Measurements from ENCODE around the gene GRIK3. TPM values are rescaled to one million over a fixed set of nuclear protein-coding genes. Genes with fewer than 3 reads are reported as not detected.

The GRIK3 gene
- total RNA-seq, 2 experiments from 2014 or later: not detected

- H3K4me3 Mint-ChIP-seq: no peak overlapping the region
- no peaks in the 10 kb centered on the region for H3K4me1 Mint-ChIP-seq
- ATAC-seq (no peak), DNase-seq (no peak)
- H3K27me3 Mint-ChIP-seq: peaks cover 13% of the 10 kb centered on the region
- H3K36me3 Mint-ChIP-seq: no peaks in the 10 kb centered on the region
- CTCF ChIA-PET: no interaction called here
- no peak overlapping the region for H3K27ac Mint-ChIP-seq
- H3K9me3 Mint-ChIP-seq (ENCODE audit: low read depth): no peaks in the 10 kb centered on the region
These were observed 246.9 kb downstream of the GRIK3 start for GRCh38 chr1:36787312-36787913.

GRCh38 chr1:36786425-36786824 is 247.9 kb downstream of the GRIK3 start:
- peaks cover 13% of the 10 kb centered on the region for H3K27me3 Mint-ChIP-seq
- CTCF ChIA-PET: no interaction called here
- H3K9me3 Mint-ChIP-seq (ENCODE audit: low read depth): no peaks in the 10 kb centered on the region
- no peak for ATAC-seq
- no peak overlapping the region for H3K27ac Mint-ChIP-seq
- H3K4me3 Mint-ChIP-seq: no peak overlapping the region
- no peaks in the 10 kb centered on the region for H3K4me1 Mint-ChIP-seq
- no peak for DNase-seq
- no peaks in the 10 kb centered on the region for H3K36me3 Mint-ChIP-seq

- H3K27ac Mint-ChIP-seq: no peak overlapping the region
- H3K4me1 Mint-ChIP-seq: no peaks in the 10 kb centered on the region
- H3K27me3 Mint-ChIP-seq: peaks cover 16% of the 10 kb centered on the region
- H3K4me3 Mint-ChIP-seq: no peak overlapping the region
- ATAC-seq: no peak
- no peaks in the 10 kb centered on the region for H3K36me3 Mint-ChIP-seq
- H3K9me3 Mint-ChIP-seq (ENCODE audit: low read depth): no peaks in the 10 kb centered on the region
- CTCF ChIA-PET: no interaction called here
- no peak for DNase-seq
These were observed 250.0 kb downstream of the GRIK3 start for GRCh38 chr1:36784147-36784859.

- no peak for ATAC-seq
- Mint-ChIP-seq H3K4me1 (no peaks in the 10 kb centered on the region), H3K27me3 (peaks cover 14% of the 10 kb centered on the region)
These were observed 250.8 kb downstream of the GRIK3 start for GRCh38 chr1:36783475-36783874.

GRCh38 chr1:36782785-36783184 is 251.5 kb downstream of the GRIK3 start:
- H3K9me3 Mint-ChIP-seq (ENCODE audit: low read depth): no peaks in the 10 kb centered on the region
- DNase-seq: no peak
- ATAC-seq: no peak
- H3K4me1 Mint-ChIP-seq: no peaks in the 10 kb centered on the region
- H3K36me3 Mint-ChIP-seq: no peaks in the 10 kb centered on the region
- H3K27ac Mint-ChIP-seq: no peak overlapping the region
- CTCF ChIA-PET: interaction anchor here (1.5 kb wide), 1 partner anchor 174 kb away, joined by 3 read pairs; no protein-coding TSS in a partner anchor
- H3K4me3 Mint-ChIP-seq: no peak overlapping the region
- peaks cover 12% of the 10 kb centered on the region for H3K27me3 Mint-ChIP-seq

More at GRCh38 chr1:36783475-36783874, 250.8 kb downstream of the GRIK3 start:
- H3K27ac Mint-ChIP-seq: no peak overlapping the region
- H3K36me3 Mint-ChIP-seq: no peaks in the 10 kb centered on the region
- CTCF ChIA-PET: no interaction called here
- H3K9me3 Mint-ChIP-seq (ENCODE audit: low read depth): no peaks in the 10 kb centered on the region
- DNase-seq: no peak
- H3K4me3 Mint-ChIP-seq: no peak overlapping the region

GRCh38 chr1:36782085-36782484 is 252.2 kb downstream of the GRIK3 start:
- no peak for DNase-seq
- no peaks in the 10 kb centered on the region for H3K9me3 Mint-ChIP-seq (ENCODE audit: low read depth)
- H3K27ac Mint-ChIP-seq: no peak overlapping the region
- no peak for ATAC-seq
- no peaks in the 10 kb centered on the region for H3K4me1 Mint-ChIP-seq
- H3K36me3 Mint-ChIP-seq: no peaks in the 10 kb centered on the region
- no peak overlapping the region for H3K4me3 Mint-ChIP-seq
- CTCF ChIA-PET: interaction anchor here (1.5 kb wide), 1 partner anchor 173 kb away, joined by 3 read pairs; no protein-coding TSS in a partner anchor
- H3K27me3 Mint-ChIP-seq: peaks cover 17% of the 10 kb centered on the region

GRCh38 chr1:36781098-36781497 is 253.2 kb downstream of the GRIK3 start:
- no peak overlapping the region for H3K4me3 Mint-ChIP-seq
- H3K9me3 Mint-ChIP-seq (ENCODE audit: low read depth): no peaks in the 10 kb centered on the region
- no peaks in the 10 kb centered on the region for H3K36me3 Mint-ChIP-seq
- H3K27me3 Mint-ChIP-seq: peaks cover 24% of the 10 kb centered on the region
- no peaks in the 10 kb centered on the region for H3K4me1 Mint-ChIP-seq
- DNase-seq: no peak
- H3K27ac Mint-ChIP-seq: no peak overlapping the region
- CTCF ChIA-PET: no interaction called here
- ATAC-seq: no peak

- Mint-ChIP-seq H3K27me3 (peaks cover 29% of the 10 kb centered on the region), H3K27ac (no peak overlapping the region), H3K9me3 (ENCODE audit: low read depth) (no peaks in the 10 kb centered on the region), H3K4me3 (no peak overlapping the region), H3K4me1 (no peaks in the 10 kb centered on the region), H3K36me3 (no peaks in the 10 kb centered on the region)
- DNase-seq (no peak), ATAC-seq (no peak)
- CTCF ChIA-PET: interaction anchor here (1.2 kb wide), 1 partner anchor 655 kb away, joined by 3 read pairs; no protein-coding TSS in a partner anchor
These were observed 255.6 kb downstream of the GRIK3 start for GRCh38 chr1:36778740-36779139.

GRCh38 chr1:36776948-36777831 is 257.1 kb downstream of the GRIK3 start:
- Mint-ChIP-seq H3K27ac (no peak overlapping the region), H3K4me3 (no peak overlapping the region), H3K27me3 (peaks cover 33% of the 10 kb centered on the region), H3K9me3 (ENCODE audit: low read depth) (no peaks in the 10 kb centered on the region), H3K4me1 (no peaks in the 10 kb centered on the region), H3K36me3 (no peaks in the 10 kb centered on the region)
- CTCF ChIA-PET: no interaction called here
- ATAC-seq (no peak), DNase-seq (no peak)

- no peaks in the 10 kb centered on the region for H3K36me3 Mint-ChIP-seq
These were observed 258.1 kb downstream of the GRIK3 start for GRCh38 chr1:36776256-36776655.

GRCh38 chr1:36775716-36776115 is 258.6 kb downstream of the GRIK3 start:
- no peak overlapping the region for H3K27ac Mint-ChIP-seq
- H3K27me3 Mint-ChIP-seq: peaks cover 46% of the 10 kb centered on the region
- H3K4me1 Mint-ChIP-seq: no peaks in the 10 kb centered on the region
- no peaks in the 10 kb centered on the region for H3K9me3 Mint-ChIP-seq (ENCODE audit: low read depth)
- DNase-seq (no peak), ATAC-seq (no peak)
- CTCF ChIA-PET: no interaction called here
- H3K36me3 Mint-ChIP-seq: no peaks in the 10 kb centered on the region
- H3K4me3 Mint-ChIP-seq: no peak overlapping the region

More at GRCh38 chr1:36776256-36776655, 258.1 kb downstream of the GRIK3 start:
- Mint-ChIP-seq H3K4me3 (no peak overlapping the region), H3K27me3 (peaks cover 40% of the 10 kb centered on the region), H3K4me1 (no peaks in the 10 kb centered on the region), H3K9me3 (ENCODE audit: low read depth) (no peaks in the 10 kb centered on the region), H3K27ac (no peak overlapping the region)
- CTCF ChIA-PET: no interaction called here
- ATAC-seq (no peak), DNase-seq (no peak)

- no peaks in the 10 kb centered on the region for H3K9me3 Mint-ChIP-seq (ENCODE audit: low read depth)
- H3K4me1 Mint-ChIP-seq: no peaks in the 10 kb centered on the region
- H3K36me3 Mint-ChIP-seq: no peaks in the 10 kb centered on the region
- H3K27me3 Mint-ChIP-seq: peaks cover 57% of the 10 kb centered on the region
- no peak overlapping the region for H3K27ac Mint-ChIP-seq
- ATAC-seq (no peak), DNase-seq (no peak)
- H3K4me3 Mint-ChIP-seq: no peak overlapping the region
- CTCF ChIA-PET: no interaction called here
These were observed 260.3 kb downstream of the GRIK3 start for GRCh38 chr1:36773827-36774541.

Measured in activated CD8-positive, alpha-beta memory T cell treated with anti-CD3 and anti-CD28 coated beads, Interleukin-2, amount 10 ng/mL, durations not matched to agents 7 days and 5 days (primary cell).